PFSK-1 (cell line): ENCODE results near the gene GALNT5.

Experiments
- FOXP2 ChIP-seq: optimal IDR thresholded peaks from 2 replicates; pipeline ENCODE3; 2011; ENCODE audit warnings: borderline replicate concordance, control low read depth, inconsistent platforms; ENCODE audit not compliant: insufficient read depth; ENCODE audit errors: extremely low read length, extremely low read depth
- POLR2AphosphoS5 ChIP-seq: IDR thresholded peaks from 2 replicates; pipeline ENCODE4 v1.6.1; 2012; ENCODE audit warnings: low read depth, mild to moderate bottlenecking, control low read depth, low read length, moderate library complexity
- SIN3A ChIP-seq: IDR thresholded peaks from 2 replicates; pipeline ENCODE4 v1.6.1; 2012; ENCODE audit warnings: mild to moderate bottlenecking, low read length, moderate library complexity, borderline replicate concordance; ENCODE audit not compliant: insufficient read depth
- TAF1 ChIP-seq: IDR thresholded peaks from 2 replicates; pipeline ENCODE4 v1.6.1; 2012; ENCODE audit warnings: low read length, control low read depth, borderline replicate concordance; ENCODE audit not compliant: insufficient read depth
- TF ChIP-seq, protein P1 (sequence below), 2 experiments: IDR thresholded peaks; 2 replicates each; pipeline versions ENCODE4 v1.6.1 to v1.8.0; 2011 to 2012; ENCODE audit warnings: low read depth in 2 of 2, low read length in 2 of 2, control low read depth in 1 of 2, inconsistent platforms in 1 of 2, mild to moderate bottlenecking in 1 of 2, moderate library complexity in 1 of 2; ENCODE audit not compliant: insufficient read depth in 1 of 2

DNA sequence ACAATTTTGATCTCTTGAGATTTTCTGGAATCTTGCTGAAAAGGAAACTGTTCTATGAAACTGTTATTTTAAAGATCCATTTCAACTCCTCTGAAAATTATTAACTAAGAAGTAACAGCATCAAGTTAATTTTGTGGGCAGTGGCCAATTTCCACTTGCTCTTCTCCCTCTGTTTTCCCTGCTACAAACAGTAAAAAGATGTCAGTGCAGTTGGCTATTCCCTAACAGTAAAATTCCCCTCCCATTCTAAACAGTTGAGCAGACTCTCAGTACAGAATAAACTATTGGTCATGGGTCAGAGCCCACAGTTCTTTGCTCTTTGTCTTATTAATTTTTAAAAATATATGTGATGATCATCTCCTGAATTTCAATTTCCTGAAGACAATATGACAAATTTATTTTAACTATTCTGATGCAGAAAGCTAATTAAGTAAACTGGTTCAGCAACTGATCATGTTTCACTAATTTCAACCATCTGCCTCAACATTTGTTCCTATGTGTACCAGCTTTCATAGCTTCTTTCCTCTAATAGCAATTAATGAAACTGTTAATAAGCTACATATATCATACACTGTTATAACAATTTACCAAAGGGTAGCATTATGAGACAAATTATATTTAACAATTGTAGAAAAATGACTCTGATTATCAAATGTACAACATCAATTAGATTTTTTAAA is 41.1 kb upstream of the GALNT5 start:
- TF ChIP-seq POLR2AphosphoS5 (no peak), TAF1 (no peak), SIN3A (no peak), FOXP2 (no peak)
- TF ChIP-seq, protein P1, sequence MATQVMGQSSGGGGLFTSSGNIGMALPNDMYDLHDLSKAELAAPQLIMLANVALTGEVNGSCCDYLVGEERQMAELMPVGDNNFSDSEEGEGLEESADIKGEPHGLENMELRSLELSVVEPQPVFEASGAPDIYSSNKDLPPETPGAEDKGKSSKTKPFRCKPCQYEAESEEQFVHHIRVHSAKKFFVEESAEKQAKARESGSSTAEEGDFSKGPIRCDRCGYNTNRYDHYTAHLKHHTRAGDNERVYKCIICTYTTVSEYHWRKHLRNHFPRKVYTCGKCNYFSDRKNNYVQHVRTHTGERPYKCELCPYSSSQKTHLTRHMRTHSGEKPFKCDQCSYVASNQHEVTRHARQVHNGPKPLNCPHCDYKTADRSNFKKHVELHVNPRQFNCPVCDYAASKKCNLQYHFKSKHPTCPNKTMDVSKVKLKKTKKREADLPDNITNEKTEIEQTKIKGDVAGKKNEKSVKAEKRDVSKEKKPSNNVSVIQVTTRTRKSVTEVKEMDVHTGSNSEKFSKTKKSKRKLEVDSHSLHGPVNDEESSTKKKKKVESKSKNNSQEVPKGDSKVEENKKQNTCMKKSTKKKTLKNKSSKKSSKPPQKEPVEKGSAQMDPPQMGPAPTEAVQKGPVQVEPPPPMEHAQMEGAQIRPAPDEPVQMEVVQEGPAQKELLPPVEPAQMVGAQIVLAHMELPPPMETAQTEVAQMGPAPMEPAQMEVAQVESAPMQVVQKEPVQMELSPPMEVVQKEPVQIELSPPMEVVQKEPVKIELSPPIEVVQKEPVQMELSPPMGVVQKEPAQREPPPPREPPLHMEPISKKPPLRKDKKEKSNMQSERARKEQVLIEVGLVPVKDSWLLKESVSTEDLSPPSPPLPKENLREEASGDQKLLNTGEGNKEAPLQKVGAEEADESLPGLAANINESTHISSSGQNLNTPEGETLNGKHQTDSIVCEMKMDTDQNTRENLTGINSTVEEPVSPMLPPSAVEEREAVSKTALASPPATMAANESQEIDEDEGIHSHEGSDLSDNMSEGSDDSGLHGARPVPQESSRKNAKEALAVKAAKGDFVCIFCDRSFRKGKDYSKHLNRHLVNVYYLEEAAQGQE (IDR thresholded peaks at IDR 0.05; ENCODE audit: insufficient read depth in 1 of 2, low read depth in 2 of 2, low read length in 2 of 2), result no peak
